SK-N-DZ (cell line): ENCODE measurements around the gene COMT.

Experiments used
- DNase-seq: peaks from one replicate; pipeline ENCODE4 v3.0.0-alpha.2; 2015; ENCODE audit warnings: low spot score

COMT gene

GRCh38 chr22:19993926-19994325 is 52.4 kb downstream of the COMT start:
- no peak for DNase-seq

GRCh38 chr22:19994851-19995610 is 53.5 kb downstream of the COMT start:
- DNase-seq: no peak

DNA sequence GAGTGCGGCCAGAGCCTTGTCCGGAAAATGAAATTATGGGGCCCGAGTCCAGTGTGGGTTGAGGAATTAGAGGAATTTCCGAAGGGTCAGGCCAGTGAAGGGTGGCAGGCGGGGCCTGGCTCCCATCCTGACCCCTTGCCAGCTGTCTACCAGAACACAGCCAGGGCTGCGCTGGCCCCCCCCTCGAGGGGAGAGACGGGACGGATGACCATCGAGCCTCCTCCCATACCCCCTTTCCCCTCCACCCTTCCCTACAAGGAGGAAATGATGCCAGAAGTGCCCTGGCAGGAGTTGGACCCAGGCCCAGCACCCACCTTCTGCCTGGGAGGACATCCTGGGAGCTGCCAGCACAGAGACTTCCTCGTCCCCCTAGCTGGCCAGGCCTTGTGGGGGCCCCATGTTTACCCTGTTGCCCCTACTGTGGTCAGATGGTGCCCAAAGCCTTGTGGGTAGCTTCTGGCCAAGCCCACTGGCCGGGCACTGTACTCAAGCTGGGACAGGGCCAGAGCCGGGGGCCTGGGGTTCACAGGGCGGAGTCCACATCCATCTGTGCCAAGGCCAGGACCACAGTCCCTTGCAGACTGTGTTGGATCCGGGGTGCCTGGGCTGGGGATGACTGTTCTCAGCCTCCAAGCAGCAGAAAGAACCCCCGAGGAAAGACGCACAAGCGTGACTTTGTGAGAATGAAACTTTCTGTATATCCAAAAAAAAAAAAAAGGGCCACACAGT is 54.2 kb downstream of the COMT start:
- no peak for DNase-seq

DNA sequence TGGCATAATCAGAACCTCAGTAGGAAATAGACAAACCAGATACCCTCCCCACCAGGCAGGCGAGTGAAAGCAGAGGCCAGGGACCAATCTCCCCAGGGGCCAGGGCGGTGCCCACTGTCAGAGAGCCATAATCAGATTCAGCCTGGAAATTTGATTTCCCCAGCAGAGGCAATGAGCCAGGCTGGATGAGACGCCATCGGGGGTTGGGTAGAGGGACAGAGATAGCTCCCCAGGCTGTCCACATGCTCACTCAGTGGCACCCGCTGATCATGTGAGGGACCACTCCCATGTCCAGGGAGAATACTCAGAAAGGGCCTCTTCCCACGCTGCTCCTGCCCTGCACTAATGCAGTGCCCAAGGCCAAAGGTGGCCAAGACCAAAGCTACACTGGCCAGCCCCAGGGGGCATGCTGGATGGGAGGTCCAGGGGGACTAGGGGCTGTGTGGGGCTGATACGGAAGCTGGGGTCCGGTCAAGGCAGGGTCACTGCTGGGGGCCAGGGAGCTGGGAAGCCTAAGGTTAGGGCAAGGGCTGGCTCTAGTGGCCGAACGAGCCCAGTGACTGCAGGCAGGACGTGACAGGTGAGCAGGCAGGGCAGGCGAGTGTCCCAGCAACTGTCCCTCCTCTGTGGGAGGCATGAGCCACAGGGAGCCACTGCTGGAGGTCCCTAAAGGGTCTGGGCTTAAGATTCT is 55.3 kb downstream of the COMT start:
- DNase-seq: peak; percentile 94

GRCh38 chr22:19997561-19998231 is 56.1 kb downstream of the COMT start:
- DNase-seq: no peak

GRCh38 chr22:19998232-19998951 is 56.8 kb downstream of the COMT start:
- no peak for DNase-seq

DNA sequence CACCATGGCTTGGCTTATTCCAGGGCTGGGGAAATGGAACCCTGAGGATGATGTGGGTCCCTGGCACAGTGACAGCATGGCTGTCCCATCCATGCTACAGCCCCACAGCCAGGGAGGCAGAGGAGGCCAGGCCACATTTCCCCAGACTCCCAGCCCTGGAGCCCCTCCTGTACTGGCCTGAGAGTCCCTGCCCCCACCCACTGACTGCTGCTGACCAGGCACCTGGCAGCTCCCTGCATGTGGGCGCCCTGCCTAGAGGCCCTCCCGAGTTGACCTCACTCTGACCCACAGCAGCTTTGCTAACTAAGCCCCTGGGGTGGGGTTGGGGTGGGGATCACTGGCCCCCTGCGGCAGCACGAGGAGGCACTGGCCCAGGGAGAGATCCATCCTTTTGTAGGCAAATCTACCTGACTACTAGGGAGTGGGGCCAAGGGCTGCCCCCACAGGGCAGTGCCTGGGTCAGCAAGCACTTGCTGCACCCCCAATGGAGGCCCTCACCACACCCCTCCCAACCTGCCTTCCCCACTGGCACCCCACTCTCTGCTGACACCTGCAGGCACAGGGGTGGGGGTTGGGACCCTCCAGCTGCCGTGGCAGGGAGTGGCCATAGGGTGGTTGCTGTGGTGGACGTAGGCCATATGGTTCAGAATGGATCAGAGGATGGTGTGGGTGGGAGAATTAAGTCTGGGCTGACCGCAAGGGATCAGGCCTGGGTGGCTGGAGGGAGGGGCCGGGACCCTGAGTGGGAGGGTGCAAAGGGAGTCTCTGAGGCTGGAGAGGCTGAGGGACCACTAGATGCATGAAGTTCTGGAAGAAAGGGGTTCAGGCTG is 57.6 kb downstream of the COMT start:
- DNase-seq: no peak

DNA sequence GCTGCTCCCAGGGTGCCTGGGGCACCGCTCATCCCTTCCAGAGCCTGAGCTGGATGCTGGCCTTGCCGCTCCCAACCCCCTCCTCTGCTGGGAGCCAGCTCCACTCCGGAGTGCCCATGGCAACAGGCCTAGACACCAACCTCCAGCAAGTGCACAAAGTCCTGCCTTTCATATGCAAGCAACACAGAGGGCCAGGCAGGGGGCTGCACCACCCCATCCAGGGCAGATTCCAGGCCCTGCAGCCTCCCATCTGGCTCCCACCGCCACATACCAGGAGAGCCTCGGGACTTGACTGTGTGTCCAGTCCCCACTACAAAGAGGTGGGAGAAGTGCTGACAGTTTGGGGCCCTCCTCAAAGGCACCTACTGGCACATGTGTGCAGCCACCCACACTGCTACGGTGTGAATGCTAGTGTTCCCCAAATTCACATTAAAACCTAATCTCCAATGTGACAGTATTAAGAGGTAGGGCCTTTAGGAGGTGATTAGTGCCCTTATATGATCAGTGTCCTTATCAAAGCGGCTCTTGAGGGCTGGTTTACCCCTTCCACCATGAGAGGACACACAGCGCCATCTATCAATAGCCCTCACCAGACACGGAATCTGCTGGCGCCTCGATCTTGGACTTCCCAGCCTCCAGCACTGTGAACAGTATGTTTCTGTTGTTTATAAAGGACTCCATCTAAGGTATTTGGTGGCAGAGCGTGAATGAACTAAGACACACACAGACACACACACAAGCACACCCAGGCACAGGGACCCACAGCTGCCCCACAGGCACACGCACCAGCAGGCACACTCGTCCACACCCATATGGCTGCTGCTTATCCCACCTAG is 58.9 kb downstream of the COMT start:
- no peak for DNase-seq

- DNase-seq: no peak
These were observed 59.6 kb downstream of the COMT start for GRCh38 chr22:20001082-20001638.

DNA sequence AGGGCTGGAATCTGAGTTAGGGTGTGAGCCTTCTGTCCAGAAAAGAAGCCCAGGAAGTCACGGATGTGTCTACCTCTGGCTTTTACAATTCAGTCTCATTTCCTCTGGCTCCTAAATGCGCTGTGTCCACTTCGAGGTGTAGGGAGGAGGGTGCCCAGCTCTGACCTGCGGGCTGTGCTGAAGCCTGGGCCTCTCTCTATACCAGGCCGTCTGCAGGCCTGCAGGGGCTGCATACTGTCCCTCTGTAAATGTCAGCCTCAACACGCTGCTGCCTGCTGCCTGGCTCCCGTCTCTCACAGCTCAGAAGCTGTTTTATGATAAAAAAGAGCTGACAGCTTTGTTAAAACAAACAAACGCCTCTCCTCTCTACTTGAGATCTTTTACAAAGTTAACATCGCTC is 60.6 kb downstream of the COMT start:
- DNase-seq: no peak

DNA sequence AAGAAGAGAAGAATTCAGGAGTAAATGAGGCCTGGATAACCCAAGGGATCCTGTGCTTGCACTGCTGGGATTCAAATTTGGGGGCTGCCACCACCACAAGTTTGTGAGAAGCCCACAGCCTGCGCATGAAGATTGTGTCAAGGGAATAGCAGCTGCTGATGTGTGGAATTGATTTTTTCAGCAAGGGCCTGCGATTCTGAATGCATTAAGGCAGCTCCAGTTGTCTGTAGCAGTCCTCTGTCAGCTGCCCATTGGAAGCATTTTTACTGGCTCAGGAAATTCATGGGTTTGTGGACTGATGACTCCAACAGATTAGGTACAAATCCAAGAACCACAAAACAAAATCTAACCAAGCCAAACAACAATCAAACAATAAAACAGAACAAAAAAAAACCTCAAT is 61.1 kb downstream of the COMT start:
- peak; percentile 70 for DNase-seq

GRCh38 chr22:20003304-20003703 is 61.7 kb downstream of the COMT start:
- DNase-seq: no peak

GRCh38 chr22:20004464-20004863 is 62.9 kb downstream of the COMT start:
- DNase-seq: no peak

DNA sequence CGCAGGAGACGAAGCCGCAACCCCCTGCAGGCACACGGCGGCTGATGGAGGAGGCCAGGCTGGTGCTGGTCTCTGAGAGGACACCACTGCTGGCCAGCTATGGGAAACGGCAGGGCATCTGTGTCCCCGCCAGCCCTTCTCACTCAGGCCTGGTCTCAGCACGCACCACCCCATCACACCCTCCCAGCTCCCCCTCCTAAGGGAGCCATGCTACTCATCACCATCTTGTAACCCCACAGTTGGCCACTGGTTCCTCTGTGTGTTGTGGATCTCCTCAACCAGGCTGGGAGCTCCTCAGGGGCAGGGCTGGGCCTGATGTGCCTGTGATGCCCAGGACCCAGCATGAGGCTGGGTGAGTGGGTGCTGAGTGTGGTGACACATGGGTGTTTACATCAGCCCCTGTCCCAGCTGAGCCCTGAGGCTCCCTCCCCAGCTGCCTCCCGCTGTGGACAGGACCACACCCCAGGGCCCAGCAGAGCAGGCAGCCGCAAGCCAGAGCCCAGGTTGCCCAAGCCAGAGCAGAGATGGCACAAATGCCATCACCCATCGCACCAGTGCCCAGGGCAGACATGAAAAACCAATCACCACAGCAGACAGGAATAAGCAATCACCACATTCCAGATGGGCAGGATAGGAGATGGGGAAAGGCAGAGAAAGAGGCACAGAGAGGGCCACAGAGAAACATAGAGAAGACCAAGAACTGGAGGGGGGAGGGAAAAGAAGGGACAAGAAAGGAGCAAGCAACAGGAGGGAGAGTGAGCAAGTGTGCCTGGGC is 66.8 kb downstream of the COMT start:
- DNase-seq: no peak

GRCh38 chr22:20009018-20009491 is 67.5 kb downstream of the COMT start:
- no peak for DNase-seq

- DNase-seq: peak; percentile 92
These were observed 68.2 kb downstream of the COMT start for GRCh38 chr22:20009582-20010306.

DNA sequence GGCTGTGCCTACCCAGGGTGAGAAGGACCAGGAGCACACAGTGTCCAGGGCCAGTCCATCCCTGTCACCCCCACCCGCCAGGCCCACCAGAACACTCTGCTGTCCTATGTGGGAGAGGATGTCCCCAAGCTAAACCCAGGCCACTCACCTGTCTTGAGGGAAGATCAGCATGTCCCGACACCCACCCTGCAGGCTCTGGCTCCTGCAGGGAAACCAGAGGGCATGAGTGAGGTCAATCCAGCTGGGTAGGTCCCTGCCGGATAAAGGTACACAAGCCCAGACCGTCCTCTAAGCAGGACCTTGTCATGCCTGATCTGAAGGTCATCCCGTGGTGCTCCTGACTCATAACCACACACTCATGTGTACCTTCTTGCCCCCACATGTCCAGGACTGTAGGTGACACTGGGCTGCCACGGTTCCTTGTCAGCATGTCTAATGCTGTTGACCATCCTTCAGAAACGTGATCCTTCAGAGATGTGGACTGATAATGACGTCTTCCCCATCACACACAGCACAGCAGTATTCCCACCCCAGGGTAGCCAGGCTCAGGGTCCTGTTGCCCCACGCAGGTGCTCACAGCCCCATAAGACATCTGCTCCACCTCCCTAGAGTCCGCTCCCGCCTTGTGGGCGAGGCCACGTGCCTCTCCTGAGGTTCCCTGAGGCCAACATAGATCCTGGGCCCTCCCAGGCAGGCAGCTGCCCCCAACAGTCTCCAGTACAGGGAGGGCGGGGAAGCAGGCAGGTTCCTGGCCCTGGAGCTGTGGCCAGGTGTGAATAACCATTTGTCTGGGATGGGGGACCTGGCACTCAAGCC is 68.9 kb downstream of the COMT start:
- DNase-seq: peak; percentile 60
